Skeletal muscle tissue (tissue), 4 donors: ENCODE results near the gene TAMALIN. TPM values are rescaled to one million over a fixed set of nuclear protein-coding genes. Genes with fewer than 3 reads are reported as not detected.

Experiments
- H3K27ac ChIP-seq: one replicate; pipeline ENCODE4 v1.7.0; 2013; ENCODE audit warnings: mild to moderate bottlenecking, low read depth, low read length, inconsistent platforms
- H3K27me3 ChIP-seq, 3 donors: one replicate each; pipeline ENCODE4 v1.7.0; 2013; ENCODE audit warnings: low read length in 3 of 3; ENCODE audit not compliant: control insufficient read depth in 3 of 3, insufficient read depth in 3 of 3
- H3K36me3 ChIP-seq, 3 donors: one replicate each; pipeline ENCODE4 v1.7.0; 2013; ENCODE audit warnings: low read length in 3 of 3; ENCODE audit not compliant: control insufficient read depth in 3 of 3, insufficient read depth in 3 of 3
- H3K4me1 ChIP-seq, 3 donors: one replicate each; pipeline ENCODE4 v1.7.0; 2013; ENCODE audit warnings: low read length in 3 of 3, mild to moderate bottlenecking in 3 of 3; ENCODE audit not compliant: control insufficient read depth in 3 of 3, insufficient read depth in 3 of 3
- H3K4me3 ChIP-seq, 3 donors: one replicate each; pipeline ENCODE4 v1.7.0; 2013; ENCODE audit warnings: low read length in 3 of 3
- H3K9ac ChIP-seq, 3 donors: one replicate each; pipeline ENCODE4 v1.7.0; 2013; ENCODE audit warnings: low read length in 3 of 3, mild to moderate bottlenecking in 3 of 3, moderate library complexity in 2 of 3, low read depth in 1 of 3
- H3K9me3 ChIP-seq, 3 donors: one replicate each; pipeline ENCODE4 v1.7.0; 2013; ENCODE audit warnings: low read length in 3 of 3; ENCODE audit not compliant: control insufficient read depth in 3 of 3
- total RNA-seq: library from RNA; depleted of rRNA; stranded (reverse); fragments of >200 nt; gene quantifications from one replicate; pipeline ENCODE4 v1.2.3, GENCODE V29; 2014
- donor health status: Osteomylitis.

TAMALIN gene
- total RNA-seq, 1 donor from 2014 or later: 9.4 TPM

DNA sequence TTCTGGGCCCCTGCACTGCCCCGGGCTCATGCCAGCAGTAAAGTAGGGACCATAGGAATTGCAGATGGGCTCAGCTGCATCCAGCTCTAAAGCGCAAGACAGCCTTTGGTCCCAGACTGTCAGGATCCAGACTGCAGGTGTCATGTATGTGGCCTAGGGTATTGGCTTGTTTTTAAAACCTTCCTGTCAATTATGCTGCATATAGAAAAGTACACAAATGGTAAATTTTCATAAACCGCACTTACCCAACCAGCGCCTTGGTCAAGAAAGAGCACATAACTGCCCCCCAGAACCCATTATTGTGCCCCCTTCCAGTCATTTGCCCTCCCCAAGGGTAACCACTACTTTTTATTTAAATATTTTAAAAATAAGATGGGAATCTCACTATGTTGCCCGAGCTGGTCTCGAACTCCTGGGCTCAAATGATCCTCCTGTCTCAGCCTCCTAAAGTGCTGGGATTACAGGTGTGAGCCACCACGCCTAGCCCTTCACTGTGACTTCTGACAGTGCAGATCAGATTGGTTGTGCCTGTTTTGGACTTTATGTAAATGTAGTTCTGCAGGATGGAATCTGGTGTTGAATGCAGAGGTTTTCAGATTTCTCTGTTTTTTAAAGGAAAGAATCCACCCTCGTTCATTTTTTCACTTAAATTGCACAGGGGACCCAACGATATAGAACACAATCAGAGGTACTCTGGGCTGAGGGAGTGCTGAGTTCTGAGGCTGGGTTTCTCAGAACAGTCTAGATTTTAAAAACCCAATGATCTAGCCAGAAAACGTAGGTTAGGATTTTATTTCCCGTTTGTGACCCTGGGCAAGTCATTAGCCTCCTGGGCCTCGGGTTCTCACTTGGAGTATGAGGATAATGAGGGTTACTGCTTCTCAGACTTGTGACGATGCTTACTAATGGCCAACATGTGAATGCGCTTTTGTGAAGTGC lies 51.2 kb downstream of the TAMALIN start:
- Histone ChIP-seq H3K4me1 (peaks cover 33 to 59% (median 56%) of the 10 kb centered on the region in 3 donors), H3K27me3 (no peaks in the 10 kb centered on the region), H3K4me3 (no peak overlapping the region), H3K36me3 (peaks cover 36 to 62% (median 41%) of the 10 kb centered on the region in 3 donors), H3K9ac (peak overlapping the region in 2 of 3 donors; percentile 30 to 45), H3K27ac (peak overlapping the region; percentile 54), H3K9me3 (no peaks in the 10 kb centered on the region)

DNA sequence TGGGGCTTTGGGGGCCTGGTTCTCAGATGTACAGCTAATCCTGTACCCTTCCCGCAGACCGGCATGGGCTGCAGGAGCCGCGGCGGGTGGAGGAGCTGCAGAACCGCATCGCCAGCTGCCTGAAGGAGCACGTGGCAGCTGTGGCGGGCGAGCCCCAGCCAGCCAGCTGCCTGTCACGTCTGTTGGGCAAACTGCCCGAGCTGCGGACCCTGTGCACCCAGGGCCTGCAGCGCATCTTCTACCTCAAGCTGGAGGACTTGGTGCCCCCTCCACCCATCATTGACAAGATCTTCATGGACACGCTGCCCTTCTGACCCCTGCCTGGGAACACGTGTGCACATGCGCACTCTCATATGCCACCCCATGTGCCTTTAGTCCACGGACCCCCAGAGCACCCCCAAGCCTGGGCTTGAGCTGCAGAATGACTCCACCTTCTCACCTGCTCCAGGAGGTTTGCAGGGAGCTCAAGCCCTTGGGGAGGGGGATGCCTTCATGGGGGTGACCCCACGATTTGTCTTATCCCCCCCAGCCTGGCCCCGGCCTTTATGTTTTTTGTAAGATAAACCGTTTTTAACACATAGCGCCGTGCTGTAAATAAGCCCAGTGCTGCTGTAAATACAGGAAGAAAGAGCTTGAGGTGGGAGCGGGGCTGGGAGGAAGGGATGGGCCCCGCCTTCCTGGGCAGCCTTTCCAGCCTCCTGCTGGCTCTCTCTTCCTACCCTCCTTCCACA lies 52.0 kb downstream of the TAMALIN start:
- Histone ChIP-seq H3K4me1 (peaks cover 32 to 59% (median 56%) of the 10 kb centered on the region in 3 donors), H3K9me3 (no peaks in the 10 kb centered on the region), H3K27me3 (no peaks in the 10 kb centered on the region), H3K4me3 (no peak overlapping the region), H3K9ac (no peak overlapping the region), H3K36me3 (peaks cover 36 to 56% (median 41%) of the 10 kb centered on the region in 3 donors), H3K27ac (peak overlapping the region; percentile 52)

DNA sequence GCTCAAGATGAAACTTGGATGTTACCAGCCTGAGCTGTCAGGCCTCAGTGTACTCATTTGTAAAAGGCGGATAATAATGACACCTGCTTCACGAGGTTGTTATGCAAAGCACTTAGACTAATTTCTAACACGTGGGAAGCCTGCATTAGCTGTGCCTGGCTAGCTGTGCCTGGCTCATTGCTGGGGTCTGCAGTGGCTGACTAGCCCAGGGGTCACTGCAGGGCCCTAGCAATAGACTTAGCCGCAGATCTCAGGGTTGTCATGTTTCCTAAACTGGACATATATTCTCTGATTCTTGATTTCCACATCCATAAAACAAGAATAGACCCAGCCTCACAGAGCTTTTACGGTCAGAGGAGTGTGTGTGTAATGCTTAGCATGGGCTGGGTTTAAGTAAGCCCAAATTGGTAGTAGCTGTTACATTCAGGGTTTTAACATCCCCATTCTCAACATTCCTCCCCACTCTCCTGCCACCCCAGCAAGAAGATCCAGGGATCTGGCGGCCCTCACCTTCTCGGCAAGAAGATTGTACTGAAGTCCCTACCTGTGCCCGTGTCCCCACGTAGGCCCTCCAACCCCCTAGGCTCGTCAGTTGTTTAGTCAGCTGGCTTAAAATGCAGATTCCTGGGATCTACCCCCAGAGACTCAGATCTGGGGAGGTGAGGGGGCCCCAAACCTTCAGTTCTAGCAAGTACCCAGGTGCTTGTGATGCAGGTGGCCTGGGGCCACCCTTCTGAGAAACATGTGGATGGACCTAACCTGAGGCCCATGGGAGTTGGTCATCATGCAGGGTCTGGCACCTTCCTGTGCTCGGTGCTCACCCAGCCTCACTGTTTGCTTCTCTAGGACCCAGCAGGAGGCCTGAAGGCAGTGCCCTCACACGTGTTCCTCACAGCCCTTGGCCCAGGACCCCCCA lies 53.1 kb downstream of the TAMALIN start:
- H3K9ac ChIP-seq: peak overlapping the region in 1 of 3 donors; percentile 45
- peaks cover 32 to 46% (median 36%) of the 10 kb centered on the region in 3 donors for H3K36me3 ChIP-seq
- H3K27me3 ChIP-seq: no peaks in the 10 kb centered on the region
- no peaks in the 10 kb centered on the region for H3K9me3 ChIP-seq
- H3K27ac ChIP-seq: peak overlapping the region; percentile 83
- no peak overlapping the region for H3K4me3 ChIP-seq
- H3K4me1 ChIP-seq: peaks cover 36 to 57% (median 55%) of the 10 kb centered on the region in 3 donors

DNA sequence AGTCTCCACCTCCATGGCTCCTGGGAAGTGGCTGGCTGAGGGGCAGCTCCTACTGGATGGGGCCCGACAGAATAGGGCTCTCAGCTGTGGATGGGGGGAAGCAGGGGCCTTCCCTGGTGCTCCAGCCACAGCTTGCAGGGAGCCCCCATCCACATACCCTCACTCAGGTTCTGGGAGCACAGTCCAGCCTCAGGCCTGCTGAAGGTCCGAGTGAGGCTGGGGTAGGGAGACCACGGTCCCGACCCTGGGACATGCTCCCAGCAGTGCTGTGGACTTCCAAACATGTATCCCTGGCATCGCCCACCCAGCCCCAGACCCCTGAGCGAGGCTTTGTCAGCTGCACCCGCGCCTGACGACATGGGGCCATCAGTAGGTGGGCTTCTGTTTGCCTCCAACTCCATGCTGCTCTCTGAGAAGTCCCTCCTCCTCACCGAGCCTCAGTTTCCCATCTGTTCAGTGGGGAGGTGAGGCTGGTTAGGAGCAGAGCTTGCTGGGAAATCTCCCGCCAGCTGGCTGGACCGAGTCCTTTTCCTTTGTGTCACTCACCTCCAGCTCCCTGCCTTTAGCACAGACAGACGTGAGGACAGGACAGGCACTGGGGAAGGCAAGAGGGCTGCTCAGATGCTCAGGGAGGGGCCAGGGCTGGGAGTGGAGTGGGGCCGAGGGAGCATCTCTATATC lies 53.9 kb downstream of the TAMALIN start:
- no peak overlapping the region for H3K4me3 ChIP-seq
- H3K9ac ChIP-seq: peak overlapping the region in 2 of 3 donors; percentile 38 to 45
- no peaks in the 10 kb centered on the region for H3K9me3 ChIP-seq
- peaks cover 31 to 51% (median 50%) of the 10 kb centered on the region in 3 donors for H3K4me1 ChIP-seq
- H3K36me3 ChIP-seq: peaks cover 26 to 39% (median 34%) of the 10 kb centered on the region in 3 donors
- H3K27ac ChIP-seq: peak overlapping the region; percentile 83
- no peaks in the 10 kb centered on the region for H3K27me3 ChIP-seq

DNA sequence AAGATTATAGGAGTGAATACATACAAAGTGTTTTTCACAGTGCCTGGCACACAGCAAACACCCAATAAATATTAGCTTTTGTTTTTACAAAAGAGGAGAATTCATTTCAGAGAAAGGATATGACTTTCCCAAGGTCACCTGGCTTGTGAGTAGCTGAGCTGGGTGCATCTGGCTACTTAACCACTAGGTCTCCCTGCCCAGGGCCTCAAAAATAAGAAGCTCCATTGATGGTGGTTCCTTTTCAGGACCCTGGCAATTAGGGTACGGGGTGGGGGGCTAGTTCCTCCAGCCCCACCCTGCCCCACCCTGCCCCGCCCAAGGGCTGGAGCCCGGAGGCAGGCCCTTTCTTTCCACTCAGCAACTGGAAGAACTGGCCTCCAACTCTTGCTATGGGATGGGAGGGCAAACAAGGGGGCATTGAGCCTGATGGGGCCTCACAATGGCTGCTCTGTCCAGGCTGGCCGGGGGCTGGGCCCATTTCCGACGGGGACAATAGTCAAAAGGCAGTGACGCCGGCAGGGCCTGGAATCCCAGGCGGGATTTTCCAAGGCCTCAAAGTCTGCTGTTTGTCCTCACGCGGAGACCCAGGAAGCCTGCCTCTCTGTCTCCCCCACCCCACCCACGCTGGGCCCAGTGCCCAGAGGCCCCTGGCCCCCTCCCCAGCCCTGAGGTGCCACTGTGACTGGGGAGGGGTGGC lies 54.9 kb downstream of the TAMALIN start:
- Histone ChIP-seq H3K4me1 (peaks cover 30 to 44% (median 43%) of the 10 kb centered on the region in 3 donors), H3K4me3 (no peak overlapping the region), H3K27ac (peak overlapping the region; percentile 83)

DNA sequence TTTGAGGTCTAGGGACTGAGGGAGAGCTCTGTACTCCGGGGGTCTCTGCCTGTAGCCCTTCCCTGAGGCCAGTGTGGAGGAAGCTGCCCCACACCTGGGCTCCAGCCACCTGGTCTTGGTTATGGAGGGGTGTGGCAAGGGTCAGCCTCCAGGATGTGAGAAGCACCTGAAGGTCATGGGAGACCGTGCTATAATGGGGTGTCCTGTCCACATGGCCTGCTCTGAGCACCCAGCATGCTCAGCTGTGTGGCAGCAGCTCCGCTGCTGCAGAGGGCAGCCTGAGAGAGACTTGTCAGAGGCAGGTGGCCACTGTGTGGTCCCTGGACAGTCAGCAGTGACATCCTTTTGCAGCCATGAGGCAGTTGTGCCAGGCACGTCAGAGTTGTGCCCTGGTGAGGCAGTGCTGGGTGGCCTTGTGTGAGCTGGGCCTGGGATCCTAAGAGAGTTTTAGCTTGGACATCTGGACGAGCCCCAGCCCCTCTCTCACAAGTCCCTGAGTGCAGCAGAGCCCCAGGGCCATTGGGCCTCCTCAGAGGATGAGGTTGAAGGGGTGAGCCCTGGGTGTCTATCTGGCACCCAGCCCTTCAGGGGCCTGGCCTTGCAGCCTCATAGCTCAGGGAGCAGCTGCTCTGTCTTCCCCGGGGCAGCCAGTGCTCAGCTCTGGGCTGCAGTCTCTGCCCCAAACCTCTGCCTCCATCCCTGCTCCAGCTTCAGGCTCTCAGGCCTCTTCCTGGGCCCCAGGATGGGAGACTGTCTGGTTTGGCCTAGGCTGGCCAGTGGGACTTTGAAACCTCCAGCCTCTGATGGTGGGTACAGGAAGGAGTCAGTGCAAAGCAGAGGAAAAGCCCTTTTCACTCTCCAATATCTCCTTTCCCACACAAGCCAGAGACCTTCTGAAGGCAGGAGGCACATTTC lies 55.7 kb downstream of the TAMALIN start:
- Histone ChIP-seq H3K4me3 (no peak overlapping the region), H3K9ac (peak overlapping the region; percentile 45 to 76 (median 51)), H3K9me3 (no peaks in the 10 kb centered on the region), H3K4me1 (peaks cover 24 to 36% (median 35%) of the 10 kb centered on the region in 3 donors), H3K27ac (peak overlapping the region; percentile 83), H3K27me3 (no peaks in the 10 kb centered on the region), H3K36me3 (peaks cover 14 to 24% (median 18%) of the 10 kb centered on the region in 3 donors)

More for the DNA sequence above, 54.9 kb downstream of the TAMALIN start:
- Histone ChIP-seq H3K9me3 (no peaks in the 10 kb centered on the region), H3K36me3 (peaks cover 22 to 32% (median 26%) of the 10 kb centered on the region in 3 donors), H3K9ac (peak overlapping the region in 2 of 3 donors; percentile 20 to 25), H3K27me3 (no peaks in the 10 kb centered on the region)

DNA sequence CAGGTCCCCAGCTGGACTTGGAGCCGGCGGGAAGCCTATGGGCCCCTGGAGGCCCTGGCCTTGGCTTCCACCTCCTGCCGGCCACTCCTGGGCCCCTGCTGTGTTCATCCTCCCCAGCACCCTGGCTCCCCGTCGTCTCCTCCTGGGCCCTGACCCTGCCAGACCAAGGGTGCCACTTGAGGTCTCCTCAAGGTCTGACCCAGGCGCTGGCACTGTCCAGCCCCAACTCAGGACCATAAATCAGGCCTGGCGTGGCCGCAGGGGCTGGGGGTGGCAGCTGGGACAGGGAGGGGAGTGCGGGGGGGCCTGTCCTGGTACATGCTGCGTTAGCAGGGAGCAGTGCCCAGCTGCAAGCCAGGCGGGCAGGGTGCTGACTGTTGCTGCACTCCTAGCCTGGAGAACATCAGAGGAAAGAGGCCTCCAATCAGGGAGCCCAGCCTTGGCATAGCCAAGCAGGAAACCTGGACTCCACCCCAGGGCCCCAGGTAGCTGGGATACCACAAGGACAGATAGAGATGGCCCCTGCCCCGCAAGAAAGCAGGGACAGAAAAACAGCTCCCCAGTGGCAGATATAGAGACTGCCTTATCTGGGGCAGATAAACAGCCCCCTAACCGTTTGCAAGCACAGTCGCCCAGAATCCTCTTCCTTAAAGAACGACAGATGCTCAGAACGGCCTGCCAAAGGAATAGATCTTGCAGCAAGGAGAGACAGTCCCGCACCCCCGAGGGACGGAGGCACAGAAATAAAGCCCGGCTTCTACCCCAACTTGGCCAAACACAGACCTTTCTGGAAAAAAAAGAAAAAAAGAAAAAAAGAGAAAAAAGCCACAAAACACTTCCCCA lies 56.6 kb downstream of the TAMALIN start:
- H3K9ac ChIP-seq: peak overlapping the region; percentile 45 to 76 (median 51)
- H3K27me3 ChIP-seq: no peaks in the 10 kb centered on the region
- peak overlapping the region; percentile 83 for H3K27ac ChIP-seq
- no peak overlapping the region for H3K4me3 ChIP-seq
- peaks cover 23 to 32% (median 32%) of the 10 kb centered on the region in 3 donors for H3K4me1 ChIP-seq
- H3K36me3 ChIP-seq: peaks cover 5 to 16% (median 11%) of the 10 kb centered on the region in 3 donors
- no peaks in the 10 kb centered on the region for H3K9me3 ChIP-seq
